AG08396 (cell line): ENCODE results near the gene CTU2.

ENCODE experiments used
- DNase-seq: peaks from one replicate; pipeline ENCODE4 v3.0.0; 2012; ENCODE audit warnings: low spot score, mixed read lengths

The CTU2 gene

DNA sequence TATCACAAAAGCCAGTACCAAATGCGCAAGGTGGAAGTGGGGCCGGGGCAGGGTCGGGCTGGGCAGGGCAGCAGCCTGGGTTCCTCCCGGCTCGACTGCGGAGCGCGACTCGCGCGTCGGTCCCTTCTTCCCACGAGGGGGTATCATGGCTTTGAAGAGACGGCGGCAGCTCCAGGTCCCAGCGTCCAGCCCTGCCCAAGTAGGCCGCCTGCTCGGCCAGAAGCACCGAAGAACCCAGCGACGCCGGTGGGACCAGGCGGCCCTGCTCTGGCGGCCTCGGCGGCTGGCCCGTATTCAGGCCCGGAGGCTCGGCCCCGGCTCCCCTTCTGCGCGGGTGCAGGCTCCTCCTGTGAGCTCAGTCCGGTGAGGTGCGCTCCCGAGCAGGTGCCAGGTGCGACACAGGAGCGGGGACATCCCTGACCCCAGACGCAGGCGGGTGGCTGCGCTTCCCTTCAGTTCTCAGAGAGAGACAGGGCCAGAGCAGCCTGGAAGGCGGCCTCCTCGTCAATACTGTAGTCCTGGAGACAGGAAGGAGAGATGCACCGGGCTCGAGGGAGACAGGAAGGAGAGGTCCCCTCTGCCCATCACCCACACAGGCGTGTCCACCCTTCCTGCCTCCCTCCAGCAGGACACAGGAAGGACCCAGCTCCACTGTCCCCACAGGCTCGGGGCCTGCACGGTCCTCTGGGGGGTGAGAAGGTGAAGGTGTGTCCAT lies 9.0 kb upstream of the CTU2 start:
- DNase-seq: no peak

DNA sequence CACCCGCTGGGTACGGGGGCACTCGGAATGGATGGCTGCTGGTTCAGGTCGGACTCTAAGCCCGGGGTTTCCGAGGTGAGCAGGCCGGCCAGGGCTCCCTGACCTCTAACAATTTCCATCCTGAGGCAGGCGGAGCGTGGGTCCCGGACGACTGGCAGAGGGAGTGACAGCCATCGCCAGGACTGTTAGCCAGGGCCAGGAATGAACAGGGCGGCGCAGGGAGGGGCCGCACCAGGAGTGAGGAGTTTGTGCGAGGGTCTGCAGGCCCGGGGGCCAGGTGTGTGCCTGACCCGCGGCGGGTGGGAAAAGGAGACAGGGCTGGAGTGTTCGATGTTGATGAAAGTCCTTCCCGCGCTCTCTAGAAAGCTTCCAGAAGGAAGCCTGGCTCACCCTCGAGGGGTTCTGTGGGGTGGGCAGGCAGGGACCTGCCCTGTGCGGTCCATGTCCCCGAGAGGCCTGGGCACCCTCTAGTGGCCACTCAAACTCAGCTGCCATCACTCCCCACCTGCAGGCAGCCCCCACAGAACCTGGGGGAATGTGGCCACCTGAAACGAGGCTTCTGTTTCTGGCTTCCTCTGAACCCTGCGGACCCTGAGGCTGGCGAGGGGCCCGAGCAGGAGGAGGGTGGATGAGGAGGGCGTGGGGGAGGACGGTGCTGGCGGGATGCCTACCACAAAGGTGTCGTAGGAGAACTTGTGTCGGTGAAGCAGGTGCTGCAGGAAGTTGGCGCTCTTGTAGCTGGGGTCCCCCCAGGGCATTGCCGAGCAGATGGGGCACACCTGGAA lies 8.3 kb upstream of the CTU2 start:
- no peak for DNase-seq

DNA sequence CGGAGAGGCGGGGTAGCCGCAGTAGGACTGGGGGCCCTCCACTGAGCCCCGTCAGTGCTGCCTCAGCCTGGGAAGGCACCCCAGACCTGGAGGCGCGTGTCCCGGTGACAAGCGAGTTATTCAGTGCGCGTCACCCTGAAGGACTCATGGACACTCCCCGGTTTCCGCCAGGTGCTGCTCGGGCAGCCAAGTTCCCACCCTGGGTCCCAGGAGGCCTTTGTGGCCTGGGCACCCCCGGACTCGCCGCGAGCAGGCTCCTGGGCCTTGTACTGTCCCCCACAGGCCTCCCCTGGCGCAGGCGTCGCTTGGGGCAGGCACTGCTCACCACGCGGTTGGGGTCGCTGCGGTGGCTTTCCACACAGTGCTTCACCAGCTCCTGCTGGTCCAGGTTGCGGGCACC lies 7.7 kb upstream of the CTU2 start:
- DNase-seq: no peak

DNA sequence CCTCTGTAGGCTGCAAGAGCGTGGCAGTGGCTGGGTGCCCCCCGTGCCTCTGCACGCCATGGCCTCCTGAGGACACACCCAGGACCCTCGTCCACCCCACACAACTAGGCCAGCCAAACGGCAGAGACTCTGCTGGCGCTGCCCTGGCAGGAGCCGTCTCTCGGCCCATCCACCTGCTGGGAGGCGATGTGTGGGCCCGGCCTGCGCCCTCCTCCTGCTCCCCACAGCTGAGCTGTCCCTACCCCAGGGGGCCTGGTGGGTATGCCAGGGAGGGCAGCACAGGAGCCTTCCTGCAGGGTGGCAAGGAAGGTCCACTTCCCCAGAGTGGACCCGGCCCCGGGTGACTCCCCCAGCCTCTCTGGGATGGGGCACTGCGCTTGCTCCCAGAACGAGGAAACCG lies 7.1 kb upstream of the CTU2 start:
- no peak for DNase-seq

DNA sequence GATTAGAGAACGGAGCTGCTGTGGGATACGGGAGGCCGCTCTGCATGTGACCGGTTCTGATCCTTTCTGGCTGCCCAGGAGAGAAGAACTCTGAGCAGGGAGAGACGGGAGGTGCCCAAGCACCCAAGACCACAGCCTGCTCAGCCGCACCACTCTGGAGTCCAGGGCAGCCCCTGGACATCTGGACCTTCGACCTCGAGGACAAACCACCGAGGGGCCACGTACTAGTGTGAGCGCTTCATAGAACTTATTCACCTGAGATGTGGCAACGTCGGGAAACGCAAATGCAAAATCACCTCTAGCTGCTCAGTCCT lies 6.0 kb upstream of the CTU2 start:
- no peak for DNase-seq

DNA sequence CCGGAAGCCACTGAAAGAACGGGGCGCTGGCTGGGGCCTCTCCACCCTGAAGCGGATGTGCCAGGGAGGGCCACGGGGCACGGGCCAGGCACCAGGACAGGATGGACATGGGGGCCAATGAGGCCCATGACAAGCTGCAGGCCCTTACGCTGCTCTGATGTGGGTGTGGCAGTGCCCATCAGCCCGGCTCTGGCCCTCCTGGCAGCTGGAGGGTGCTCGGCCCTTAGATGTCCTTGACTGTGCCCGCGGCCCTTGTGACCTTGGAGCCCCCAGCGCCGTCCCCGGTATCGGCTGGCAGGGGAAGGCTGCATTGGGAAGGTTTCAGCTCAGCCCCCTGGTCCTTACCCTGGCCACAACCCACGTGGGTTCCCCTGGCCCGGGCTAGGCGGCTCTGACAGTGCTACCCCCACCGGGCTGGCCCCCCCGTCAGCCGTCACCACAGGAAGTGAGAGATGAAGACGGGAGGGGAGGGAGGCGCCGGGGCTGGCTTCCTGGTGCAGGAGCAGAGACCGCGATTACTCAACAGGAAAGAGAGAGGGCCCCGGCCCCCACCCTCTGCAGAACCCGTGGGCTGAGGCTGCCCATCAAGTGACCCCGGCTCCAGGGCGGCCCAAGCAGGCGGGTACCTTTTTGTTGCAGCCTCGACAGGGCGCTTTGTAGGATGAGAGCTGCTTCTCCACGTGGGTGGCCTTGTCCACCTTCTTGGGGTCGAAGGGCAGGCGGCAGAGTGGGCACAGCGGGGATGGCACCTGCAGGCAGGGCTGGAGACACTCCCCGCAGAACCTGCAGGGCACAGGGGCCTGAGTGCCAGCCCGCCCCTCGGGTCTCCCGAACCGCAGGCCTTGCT lies 5.4 kb upstream of the CTU2 start:
- peak; percentile 84 for DNase-seq

DNA sequence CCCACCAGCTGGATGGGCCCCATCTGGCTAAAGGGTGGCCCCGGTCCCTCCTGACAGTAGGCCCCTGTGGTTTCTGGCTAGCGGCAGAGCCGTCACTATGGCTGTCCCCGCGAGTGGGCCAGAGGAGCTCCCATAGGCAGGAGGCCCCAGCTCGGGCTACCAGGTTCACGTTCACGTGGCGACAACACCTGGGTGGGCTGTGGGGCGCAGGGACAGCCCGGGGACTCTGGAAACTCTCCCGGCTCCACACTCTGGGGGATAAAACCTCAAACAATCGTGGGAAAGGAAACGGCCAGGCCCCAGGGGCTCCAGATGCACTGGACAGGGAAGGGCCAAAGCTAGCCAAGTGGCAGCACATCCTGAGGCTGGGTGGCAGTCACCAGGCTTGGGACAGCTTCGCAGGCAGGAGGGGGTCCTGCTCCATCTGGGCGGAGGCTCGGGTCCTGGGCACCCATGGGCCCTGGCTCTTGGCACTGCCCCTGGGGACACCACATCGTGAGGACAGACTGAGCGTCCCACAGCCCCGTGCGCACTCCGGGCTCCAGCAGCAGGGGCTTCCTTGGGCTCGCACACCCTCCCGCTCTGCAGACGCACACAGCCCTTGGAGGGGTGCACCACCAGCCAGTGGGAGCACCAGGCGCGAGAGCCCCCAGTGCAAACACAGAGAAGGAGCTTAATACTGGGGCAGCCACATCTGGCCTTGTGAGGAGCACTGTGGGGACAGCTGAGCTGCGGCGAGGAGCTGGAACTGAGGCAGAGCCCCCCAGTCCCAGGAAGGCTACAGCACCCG lies 4.5 kb upstream of the CTU2 start:
- no peak for DNase-seq

DNA sequence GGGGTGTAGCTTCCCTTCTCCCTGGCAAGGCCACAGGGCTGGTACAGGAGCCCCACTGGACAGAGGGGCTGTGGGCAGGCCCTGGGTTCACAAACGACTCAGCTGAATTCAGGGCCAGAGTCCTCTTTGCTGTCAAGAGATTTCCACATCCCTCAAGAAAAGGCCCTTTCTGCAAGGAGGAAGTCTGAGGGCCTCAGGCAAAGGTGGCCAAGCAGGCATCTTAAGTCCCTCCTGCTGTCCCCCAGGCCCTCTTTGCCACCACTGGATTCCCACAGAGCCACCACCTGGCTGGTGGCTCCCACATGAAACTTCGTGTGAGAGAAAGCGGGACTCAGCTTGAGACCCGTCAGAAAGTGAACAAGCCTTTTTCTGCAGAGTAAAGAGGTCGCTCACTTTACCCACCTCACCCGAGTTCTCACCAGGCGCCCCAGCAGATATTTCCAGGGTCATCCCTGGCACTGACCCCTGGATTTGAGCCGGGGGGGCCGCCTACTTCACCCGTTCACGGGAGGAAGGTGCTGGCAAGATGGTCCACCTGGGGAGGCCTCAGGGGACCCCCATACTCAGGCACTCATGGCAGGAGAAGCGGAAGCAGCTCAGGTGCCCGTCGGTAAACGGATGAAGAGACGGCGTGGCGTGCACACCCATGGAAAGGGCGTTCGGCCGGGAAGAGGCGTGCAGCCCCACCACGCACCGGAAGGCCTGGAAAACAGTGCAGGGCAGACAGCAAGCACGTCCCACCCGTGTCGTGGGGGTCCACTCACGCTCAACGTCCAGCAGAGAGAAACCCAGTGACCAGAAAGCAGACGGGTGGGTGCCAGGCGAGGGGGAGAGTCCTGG lies 3.7 kb upstream of the CTU2 start:
- DNase-seq: no peak

DNA sequence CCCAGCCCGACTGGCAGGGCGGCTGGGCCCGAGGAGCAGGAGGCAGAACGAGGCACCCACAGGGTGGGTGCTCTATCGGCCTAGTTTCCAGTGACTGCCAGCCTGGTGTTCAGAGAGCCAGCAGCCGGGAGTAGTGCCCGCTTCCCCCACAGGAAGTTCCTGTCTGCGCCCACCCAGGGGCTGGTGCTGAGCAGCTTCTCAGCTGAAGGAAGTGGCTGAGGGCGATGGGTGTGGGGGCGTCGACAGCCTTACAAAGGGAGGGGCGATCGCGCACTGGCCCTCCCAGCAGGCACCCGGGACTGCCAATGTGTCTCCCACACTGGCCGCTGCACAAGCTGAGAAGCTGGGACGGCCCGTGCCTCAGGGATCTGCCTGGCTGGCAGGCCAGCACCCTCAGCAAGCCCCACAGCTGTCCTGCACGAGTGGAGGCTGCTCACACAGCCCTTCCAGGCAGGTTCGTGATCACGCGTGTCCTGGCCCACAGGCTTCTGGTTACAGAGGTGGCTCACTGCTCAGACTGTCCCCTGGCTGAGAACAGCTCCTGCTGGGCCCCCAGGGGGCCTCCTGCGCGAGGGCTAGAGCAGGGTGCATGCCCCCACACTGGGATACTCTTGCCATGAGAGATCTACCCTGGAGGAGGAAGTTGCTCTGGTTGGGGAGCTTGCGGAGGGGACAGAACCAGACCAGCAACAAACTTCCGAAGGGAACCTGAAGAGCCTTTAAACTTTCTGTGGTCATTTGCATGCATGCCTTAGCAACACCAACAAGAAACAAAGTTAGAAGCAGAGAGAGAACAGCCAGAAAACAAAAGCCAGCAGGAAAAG lies 2.6 kb upstream of the CTU2 start:
- DNase-seq: no peak

DNA sequence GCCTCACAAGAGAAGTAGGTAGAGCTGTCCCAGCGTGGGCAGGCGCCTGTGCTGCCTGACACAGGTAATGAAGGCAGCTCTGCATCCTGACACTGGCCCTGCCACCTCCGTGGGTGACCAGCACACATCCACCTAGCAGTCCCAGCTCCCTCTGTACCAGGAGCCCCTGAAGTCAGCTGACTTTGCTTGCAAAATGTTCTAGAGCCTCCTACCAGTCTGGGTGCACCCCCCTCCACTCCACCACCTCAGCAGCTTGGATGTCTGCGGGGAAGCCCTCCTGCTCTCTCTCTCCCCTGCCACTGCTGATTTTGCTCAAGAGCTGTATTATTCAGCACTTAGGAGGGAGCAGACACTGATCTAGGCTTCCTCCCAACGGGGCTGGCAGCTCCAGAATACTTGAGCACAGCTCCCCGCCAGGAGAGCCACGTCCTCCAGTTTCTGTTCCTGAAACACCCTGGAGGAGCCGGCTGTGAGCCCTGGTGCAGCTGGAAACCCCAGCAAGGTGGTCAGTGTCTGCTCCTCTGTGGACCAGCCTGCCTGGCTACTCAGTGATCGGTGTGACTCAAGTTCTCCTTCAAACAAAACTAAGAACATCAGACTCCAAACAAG lies 1.1 kb upstream of the CTU2 start:
- DNase-seq: peak; percentile 59

DNA sequence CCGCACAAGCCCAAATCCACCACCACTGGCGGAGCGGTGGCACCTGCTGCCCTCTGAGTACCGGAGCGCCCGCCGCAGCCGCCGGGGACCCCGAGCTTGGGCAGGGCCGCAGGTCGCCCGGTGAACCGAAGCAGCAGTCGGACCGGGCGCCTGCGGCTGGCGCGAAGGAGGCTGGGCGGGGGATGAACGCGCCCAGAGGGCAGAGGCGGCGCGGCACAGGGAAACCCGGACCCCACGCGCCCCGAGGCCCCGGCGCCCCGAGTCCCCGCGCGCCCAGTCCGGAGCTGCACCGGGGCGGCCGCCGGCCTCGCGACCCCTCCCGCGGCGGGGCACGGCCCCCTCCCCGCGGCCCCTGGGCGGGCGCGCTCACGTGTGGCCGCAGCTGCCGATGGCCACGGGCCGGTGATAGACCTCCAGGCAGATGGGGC lies 488 bp upstream of the CTU2 start:
- DNase-seq: peak; percentile 62

DNA sequence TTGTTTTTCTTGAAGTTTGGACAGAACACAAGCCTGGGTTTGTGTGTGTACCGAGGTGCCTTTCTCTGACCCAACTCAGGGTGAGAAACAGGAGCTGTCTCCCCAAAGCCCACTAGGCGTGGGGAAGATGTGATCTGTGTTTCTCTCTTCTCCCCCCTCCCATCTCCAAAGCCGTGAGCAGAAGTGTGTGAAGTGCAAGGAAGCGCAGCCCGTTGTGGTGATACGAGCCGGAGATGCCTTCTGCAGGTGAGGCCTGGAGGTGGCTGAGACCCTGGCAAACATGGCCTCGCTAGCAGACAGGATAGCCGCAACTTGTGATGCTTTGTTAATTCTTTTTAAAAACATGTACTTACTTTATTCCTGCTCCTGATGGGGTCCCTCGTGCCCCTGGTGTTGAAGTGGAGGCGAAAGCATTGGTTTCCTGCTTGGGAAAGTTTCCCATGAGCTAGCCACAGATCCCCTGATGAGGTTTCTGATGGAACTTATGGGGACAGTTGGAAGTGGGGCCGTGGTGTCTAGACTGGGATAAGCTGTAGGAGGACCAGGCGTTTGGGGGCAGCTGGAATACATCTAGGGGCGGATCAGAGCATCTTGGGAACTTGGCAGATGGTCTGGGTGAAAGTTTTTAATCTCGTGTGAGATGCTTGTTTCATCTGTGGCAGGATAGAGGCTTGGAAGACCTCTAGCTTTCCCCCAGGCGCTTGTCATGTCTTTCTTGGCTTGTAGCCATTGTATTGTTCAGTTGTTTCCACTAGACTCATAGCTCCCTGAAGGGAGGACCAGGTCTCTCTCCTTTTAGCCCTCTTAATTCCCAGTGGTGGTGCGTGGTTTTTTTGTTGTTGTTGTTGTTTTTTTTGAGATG lies 893 bp downstream of the CTU2 start:
- no peak for DNase-seq

DNA sequence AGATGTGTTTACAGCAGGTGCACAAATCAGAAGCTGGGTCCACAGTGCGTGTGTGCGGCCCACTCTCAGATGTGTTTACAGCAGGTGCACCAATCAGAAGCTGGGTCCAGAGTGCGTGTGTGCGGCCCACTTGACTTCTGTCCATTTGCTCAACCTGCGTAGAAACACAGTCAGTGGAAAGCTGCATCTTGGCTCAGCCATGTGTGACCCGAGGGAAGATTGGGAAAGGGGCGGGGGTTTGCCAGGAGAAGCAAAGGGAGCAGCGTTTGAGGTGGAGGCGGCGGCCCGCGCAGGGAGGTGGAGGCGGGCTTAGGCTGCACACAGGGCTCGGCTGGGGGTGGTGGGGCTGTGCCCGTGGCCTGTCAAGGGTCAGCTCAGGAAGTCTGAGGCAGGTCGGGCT lies 4.3 kb downstream of the CTU2 start:
- DNase-seq: no peak

DNA sequence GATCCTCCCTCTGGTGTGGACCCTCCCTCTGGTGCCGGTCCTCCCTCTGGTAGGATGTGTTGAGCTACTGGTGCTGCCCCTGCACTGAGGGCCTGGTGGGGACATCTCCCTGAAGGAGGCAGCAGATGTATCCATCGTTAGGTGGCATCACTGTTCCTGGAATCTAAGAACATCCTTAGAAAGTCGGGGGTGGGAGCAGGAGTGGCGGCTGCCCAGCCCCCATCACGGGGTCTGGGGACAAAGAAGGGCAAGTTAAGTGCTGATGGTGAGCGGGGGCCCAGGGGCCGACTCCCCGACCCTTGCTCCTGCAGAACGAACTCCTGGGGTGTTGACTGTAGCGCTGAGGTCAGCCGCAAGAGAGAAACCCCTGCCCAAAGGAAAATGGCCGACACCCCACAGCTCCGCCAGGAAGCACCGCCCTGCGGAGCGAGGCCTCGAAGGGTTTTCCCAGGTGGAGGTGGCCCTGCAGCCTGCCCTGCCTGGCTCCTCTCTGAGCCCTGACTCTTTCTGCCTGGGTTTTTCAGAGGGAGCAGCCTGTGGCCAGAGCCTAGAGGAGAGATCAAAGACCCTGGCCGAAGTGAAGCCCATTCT lies 5.5 kb downstream of the CTU2 start:
- DNase-seq: no peak

DNA sequence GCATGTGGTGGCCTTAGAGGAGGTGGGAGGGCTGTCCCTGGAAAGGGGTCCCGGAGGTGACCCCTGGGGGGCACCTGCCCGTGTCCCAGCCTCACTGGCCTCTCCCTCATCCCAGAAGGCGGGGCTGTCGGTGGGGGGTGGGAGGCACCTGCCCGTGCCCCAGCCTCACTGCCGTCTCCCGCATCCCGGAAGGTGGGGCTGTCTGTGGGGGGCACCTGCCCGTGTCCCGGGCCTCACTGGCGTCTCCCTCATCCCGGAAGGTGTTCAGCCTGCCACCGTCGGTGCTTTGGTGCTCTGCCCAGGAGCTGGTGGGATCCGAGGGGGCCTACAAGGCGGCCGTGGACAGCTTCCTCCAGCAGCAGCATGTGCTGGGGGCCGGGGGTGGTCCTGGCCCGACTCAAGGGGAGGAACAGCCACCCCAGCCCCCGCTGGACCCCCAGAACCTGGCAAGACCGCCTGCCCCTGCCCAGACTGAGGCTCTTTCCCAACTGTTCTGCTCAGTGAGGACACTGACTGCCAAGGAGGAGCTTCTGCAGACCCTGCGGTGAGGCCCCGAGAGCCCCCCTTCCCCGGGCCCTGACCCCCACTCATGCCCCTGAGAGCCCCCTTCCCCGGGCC lies 6.2 kb downstream of the CTU2 start:
- no peak for DNase-seq

DNA sequence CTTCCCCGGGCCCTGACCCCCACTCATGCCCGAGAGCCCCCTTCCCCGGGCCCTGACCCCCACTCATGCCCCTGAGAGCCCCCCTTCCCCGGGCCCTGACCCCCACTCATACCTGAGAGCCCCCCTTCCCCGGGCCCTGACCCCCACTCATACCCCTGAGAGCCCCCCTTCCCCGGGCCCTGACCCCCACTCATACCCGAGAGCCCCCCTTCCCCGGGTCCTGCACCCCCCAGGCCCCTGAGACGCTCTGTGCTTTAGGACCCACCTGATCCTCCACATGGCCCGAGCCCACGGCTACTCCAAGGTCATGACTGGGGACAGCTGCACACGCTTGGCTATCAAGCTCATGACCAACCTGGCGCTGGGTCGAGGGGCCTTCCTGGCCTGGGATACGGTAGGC lies 6.8 kb downstream of the CTU2 start:
- no peak for DNase-seq

DNA sequence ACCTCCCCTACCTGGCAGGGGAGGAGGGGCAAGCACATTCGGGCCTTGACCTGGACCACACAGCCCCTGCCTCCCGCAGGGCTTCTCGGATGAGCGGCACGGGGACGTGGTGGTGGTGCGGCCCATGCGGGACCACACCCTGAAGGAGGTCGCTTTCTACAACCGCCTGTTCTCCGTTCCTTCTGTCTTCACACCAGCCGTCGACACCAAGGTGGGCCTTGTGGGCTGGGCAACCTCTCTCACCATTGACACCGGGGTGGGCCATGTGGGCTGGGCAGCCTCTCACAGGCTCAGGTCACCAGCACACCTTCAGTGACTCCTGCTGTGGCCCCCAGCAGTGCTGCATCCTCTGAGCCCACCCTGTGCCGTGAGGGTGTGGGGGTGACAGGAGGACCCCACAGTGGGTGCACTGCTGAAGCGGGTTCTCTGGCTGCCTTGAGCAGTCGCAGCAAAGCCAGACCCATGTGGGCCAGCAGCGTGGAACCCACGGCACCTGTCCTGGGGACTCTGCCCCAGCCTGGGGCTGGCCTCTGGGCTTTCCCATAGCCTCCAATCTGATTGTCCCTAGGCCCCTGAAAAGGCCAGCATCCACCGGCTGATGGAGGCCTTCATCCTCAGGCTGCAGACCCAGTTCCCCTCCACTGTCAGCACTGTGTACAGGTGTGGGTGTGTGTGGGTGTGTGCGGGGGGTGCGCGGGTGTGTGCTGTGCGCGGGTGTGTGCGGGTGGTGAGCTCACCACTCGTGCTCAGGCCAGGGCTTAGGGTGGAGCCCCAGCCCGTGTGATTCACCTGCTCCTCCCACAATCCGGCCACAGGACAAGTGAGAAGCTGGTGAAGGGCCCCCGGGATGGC lies 7.5 kb downstream of the CTU2 start:
- peak; percentile 74 for DNase-seq
